ENCODE results near the gene TSPAN2. TPM values are rescaled to one million over a fixed set of nuclear protein-coding genes. Genes with fewer than 3 reads are reported as not detected.

Gene TSPAN2
- total and polyA plus RNA-seq, 9 of the 15 experiments (the other 6 are each of a cell fraction or from before 2014, with no cell fraction given) = not detected

DNA sequence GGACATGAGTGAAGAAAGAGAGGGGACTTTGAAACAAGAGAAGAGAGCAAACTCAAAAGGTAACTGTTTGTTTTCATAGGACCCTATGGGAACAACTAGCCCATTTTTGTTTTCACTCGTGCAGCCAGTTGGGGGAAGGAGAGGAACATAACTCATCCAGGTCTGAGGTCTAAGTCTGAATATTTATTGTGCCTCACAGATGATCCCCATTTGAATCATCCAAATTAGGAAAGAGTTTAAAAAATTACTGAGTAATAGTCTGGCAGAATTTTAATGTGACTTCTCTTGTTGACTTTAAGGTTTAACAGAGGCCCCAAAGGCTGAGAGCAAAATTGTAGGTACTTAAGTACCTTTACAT lies 10.4 kb upstream of the TSPAN2 start:
- no peaks in the 10 kb centered on the region; a peak in 1 of 5 replicates for H3K27me3 ChIP-seq (ENCODE audit: control insufficient read depth in 2 of 2, insufficient read depth in 2 of 2, low read length in 2 of 2)
- no TSS peak for BruUV-seq (replicated peaks)
- H3K79me2 ChIP-seq (ENCODE audit: control insufficient read depth, insufficient read depth, low read length) = no peaks in the 10 kb centered on the region
- 0% methylated on average over 1 of the region's 1 CpG for WGBS (ENCODE audit: insufficient coverage, low coverage, missing lambda C conversion rate)
- H4K20me1 ChIP-seq (replicated peaks; ENCODE audit: control insufficient read depth, insufficient read depth, low read length) = no peaks in the 10 kb centered on the region
- no peak overlapping the region for H3K4me2 ChIP-seq (ENCODE audit: insufficient read depth, low read length)
- H2AFZ ChIP-seq (ENCODE audit: low read depth, low read length) = no peak overlapping the region
- H3K4me1 ChIP-seq (replicated peaks in 1 of 2; ENCODE audit: control insufficient read depth in 2 of 2, insufficient read depth in 2 of 2, low read length in 2 of 2) = no peaks in the 10 kb centered on the region
- H3K36me3 ChIP-seq (ENCODE audit: control insufficient read depth, insufficient read depth, low read length) = no peaks in the 10 kb centered on the region
- H3K9ac ChIP-seq (ENCODE audit: insufficient read depth in 1 of 2, low read depth in 2 of 2, low read length in 2 of 2) = no peak overlapping the region
- in situ Hi-C loops (cut with MboI) (no loop called here), intact Hi-C loops (cut with micrococcal nuclease) (no loop called here)
- POLR2A ChIA-PET = no interaction called here
- CTCF ChIA-PET (ENCODE audit: low intra/inter-chr PET ratio) = no interaction called here
- no peaks in the 10 kb centered on the region for H3K9me3 ChIP-seq (replicated peaks; ENCODE audit: control insufficient read depth, insufficient read depth, low read depth, low read length)
- H3K9me1 ChIP-seq (ENCODE audit: control insufficient read depth, insufficient read depth, low read length) = no peaks in the 10 kb centered on the region
- ATAC-seq (no peak), FAIRE-seq (no peak), DNase-seq (ENCODE audit: extremely low read depth in 1 of 4, low spot score in 3 of 4) (no peak)
- H3K4me3 ChIP-seq = no peak overlapping the region
- no peak overlapping the region for H3K27ac ChIP-seq (ENCODE audit: extremely low read depth, low read depth, low read length)
- TF ChIP-seq ZNF124 (CRISPR knock-in tag; IDR thresholded peaks at IDR 0.05) (no peak), HDAC3 (IDR thresholded peaks at IDR 0.05; ENCODE audit: borderline replicate concordance, partially characterized antibody) (no peak), RBM39 (optimal IDR thresholded peaks at IDR 0.05; ENCODE audit: low read depth, low read length) (no peak), NCOA6 (IDR thresholded peaks at IDR 0.05) (no peak), EHMT2 (IDR thresholded peaks at IDR 0.05) (no peak), TOE1 (IDR thresholded peaks at IDR 0.05; ENCODE audit: borderline replicate concordance) (no peak), TOE1 (CRISPR knock-in tag; IDR thresholded peaks at IDR 0.05; ENCODE audit: borderline replicate concordance, low read depth) (no peak), NCOA1 (IDR thresholded peaks at IDR 0.05; ENCODE audit: low read depth) (no peak), NEUROD1 (IDR thresholded peaks at IDR 0.05; ENCODE audit: borderline replicate concordance, low read depth, low read length, partially characterized antibody) (no peak), RREB1 (CRISPR knock-in tag; IDR thresholded peaks at IDR 0.05) (no peak), ELF4 (CRISPR knock-in tag; IDR thresholded peaks at IDR 0.05) (no peak), PHB2 (IDR thresholded peaks at IDR 0.05; ENCODE audit: low read depth) (no peak), CHD1 (IDR thresholded peaks at IDR 0.05; ENCODE audit: low read length) (no peak), EGR1 (conservative IDR thresholded peaks at IDR 0.05) (no peak), MYC (IDR thresholded peaks at IDR 0.05; ENCODE audit: low read depth, low read length) (no peak), MYC (CRISPR knock-in tag; IDR thresholded peaks at IDR 0.05; ENCODE audit: borderline replicate concordance, low read depth) (no peak), POU5F1 (IDR thresholded peaks at IDR 0.05; ENCODE audit: borderline replicate concordance, low read depth, low read length, partially characterized antibody) (no peak), BACH1 (tag; IDR thresholded peaks at IDR 0.05) (no peak)
- TF ChIP-seq, protein P1, sequence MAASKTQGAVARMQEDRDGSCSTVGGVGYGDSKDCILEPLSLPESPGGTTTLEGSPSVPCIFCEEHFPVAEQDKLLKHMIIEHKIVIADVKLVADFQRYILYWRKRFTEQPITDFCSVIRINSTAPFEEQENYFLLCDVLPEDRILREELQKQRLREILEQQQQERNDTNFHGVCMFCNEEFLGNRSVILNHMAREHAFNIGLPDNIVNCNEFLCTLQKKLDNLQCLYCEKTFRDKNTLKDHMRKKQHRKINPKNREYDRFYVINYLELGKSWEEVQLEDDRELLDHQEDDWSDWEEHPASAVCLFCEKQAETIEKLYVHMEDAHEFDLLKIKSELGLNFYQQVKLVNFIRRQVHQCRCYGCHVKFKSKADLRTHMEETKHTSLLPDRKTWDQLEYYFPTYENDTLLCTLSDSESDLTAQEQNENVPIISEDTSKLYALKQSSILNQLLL (CRISPR knock-in tag; IDR thresholded peaks at IDR 0.05; ENCODE audit: borderline replicate concordance) = no peak

Measured in K562 (cell line).